NT2/D1 (cell line): Measurements from ENCODE around the gene PIK3R4.

Experiments used
- DNase-seq: peaks from one replicate; pipeline ENCODE4 v3.0.0-alpha.2; 2011; ENCODE audit warnings: low read depth, low spot score
- H3K27me3 ChIP-seq: 2 replicates; pipeline ENCODE4 v1.6.0; 2011; ENCODE audit warnings: mild to moderate bottlenecking; ENCODE audit not compliant: insufficient read length, insufficient read depth
- H3K36me3 ChIP-seq: 2 replicates; pipeline ENCODE4 v1.6.1; 2011; ENCODE audit warnings: mild to moderate bottlenecking, low read length, mixed read lengths; ENCODE audit not compliant: insufficient read depth, insufficient read length
- H3K4me1 ChIP-seq: 2 replicates; pipeline ENCODE4 v1.5.1; 2011; ENCODE audit not compliant: insufficient read depth, insufficient read length
- H3K4me3 ChIP-seq: 2 replicates; pipeline ENCODE4 v1.5.1; 2011; ENCODE audit warnings: low read depth; ENCODE audit not compliant: insufficient read length
- H3K9ac ChIP-seq: 2 replicates; pipeline ENCODE4 v1.6.0; 2011; ENCODE audit warnings: low read depth; ENCODE audit not compliant: insufficient read length
- H3K9me3 ChIP-seq: 2 replicates; pipeline ENCODE4 v1.5.1; 2011; ENCODE audit warnings: mild to moderate bottlenecking, low read length; ENCODE audit not compliant: insufficient read depth
- SUZ12 ChIP-seq: IDR thresholded peaks from 2 replicates; pipeline ENCODE4 v1.6.1; 2011; ENCODE audit not compliant: insufficient read length, insufficient read depth; ENCODE audit errors: extremely low read depth
- YY1 ChIP-seq: IDR thresholded peaks from 2 replicates; pipeline ENCODE4 v1.6.1; 2011; ENCODE audit not compliant: insufficient read length, insufficient read depth
- ZNF274 ChIP-seq: IDR thresholded peaks from 2 replicates; pipeline ENCODE4 v1.6.1; 2011; ENCODE audit warnings: mild to moderate bottlenecking, low read depth, low read length

PIK3R4 gene

DNA sequence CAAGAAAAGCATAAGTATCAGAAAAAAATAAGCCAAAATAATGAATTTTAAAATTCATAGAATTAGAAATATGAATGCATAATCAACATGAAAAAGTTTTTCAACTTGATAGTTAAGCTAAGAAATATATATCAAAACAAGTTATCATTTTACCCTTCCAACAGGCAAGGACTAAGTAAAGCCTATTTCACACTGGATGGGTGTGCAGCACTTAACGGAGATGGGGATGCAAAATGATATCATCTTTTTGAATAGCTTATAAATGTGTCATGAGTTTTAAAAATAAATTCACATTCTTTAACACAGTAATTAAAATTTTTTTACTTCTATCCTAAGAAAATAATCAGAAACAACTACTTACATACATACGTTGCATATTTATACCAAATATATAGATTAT is 20.9 kb downstream of the PIK3R4 start:
- Histone ChIP-seq H3K4me1 (no peaks in the 10 kb centered on the region), H3K36me3 (peaks cover 57% of the 10 kb centered on the region), H3K9ac (no peak overlapping the region), H3K27me3 (no peaks in the 10 kb centered on the region), H3K9me3 (no peaks in the 10 kb centered on the region), H3K4me3 (no peak overlapping the region)
- DNase-seq = no peak
- TF ChIP-seq SUZ12 (no peak), ZNF274 (no peak), YY1 (no peak)

DNA sequence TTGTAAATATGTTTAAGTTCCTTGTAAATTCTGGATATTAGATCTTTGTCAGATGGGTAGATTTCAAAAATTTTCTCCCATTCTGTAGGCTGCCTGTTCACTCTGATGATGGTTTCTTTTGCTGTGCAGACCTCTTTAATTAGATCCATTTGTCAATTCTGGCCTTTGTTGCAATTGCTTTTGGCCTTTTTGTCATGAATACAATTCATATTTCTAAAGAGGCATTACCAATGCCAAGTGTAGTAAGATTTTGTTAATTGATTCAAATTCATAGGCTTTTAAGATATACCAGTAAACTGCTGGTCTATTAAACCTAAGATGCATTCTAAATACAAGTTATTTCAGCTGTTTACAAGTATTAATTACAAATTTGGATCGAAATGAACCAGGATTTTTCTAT is 31.0 kb downstream of the PIK3R4 start:
- Histone ChIP-seq H3K27me3 (no peaks in the 10 kb centered on the region), H3K36me3 (peaks cover 63% of the 10 kb centered on the region), H3K9me3 (no peaks in the 10 kb centered on the region), H3K4me1 (no peaks in the 10 kb centered on the region), H3K9ac (no peak overlapping the region), H3K4me3 (no peak overlapping the region)
- TF ChIP-seq ZNF274 = no peak
- TF ChIP-seq SUZ12 = no peak
- no peak for TF ChIP-seq YY1
- no peak for DNase-seq

DNA sequence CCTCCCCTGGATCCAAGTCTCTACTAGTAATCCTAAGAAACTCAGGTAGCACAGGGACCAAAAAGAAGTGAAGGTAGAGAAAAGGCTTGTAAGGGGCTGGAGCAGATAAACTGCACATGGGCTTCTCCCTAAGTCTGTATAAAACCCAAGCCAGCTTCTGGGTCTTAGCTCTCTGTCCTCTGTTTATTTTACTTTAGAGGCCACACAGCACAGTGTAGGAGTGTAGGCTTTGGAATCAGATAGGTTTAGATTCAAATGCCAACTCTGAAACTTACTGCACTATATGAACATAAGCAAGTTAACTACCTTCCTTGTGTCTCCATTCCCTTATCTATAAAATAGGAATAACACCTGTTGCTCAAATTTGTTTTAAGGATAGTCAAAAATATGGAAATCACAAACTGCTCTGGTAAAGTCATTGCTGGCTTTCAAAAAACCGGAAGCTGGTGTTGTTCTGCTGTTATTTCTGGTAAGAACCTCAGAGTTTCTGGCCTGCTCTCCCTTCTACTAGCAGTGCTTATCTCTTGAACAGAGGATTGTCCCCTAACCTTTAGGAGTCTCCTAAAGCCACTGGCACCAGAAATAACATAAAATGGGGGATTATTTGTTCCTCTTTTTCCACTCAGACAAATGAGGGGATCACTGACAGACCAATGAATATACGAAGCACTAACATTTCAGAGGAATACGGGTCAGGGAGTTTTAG is 33.8 kb downstream of the PIK3R4 start:
- H3K4me3 ChIP-seq = no peak overlapping the region
- H3K36me3 ChIP-seq = peaks cover 64% of the 10 kb centered on the region
- H3K27me3 ChIP-seq = no peaks in the 10 kb centered on the region
- H3K9ac ChIP-seq = no peak overlapping the region
- TF ChIP-seq YY1 = no peak
- TF ChIP-seq ZNF274 = no peak
- no peak for TF ChIP-seq SUZ12
- no peaks in the 10 kb centered on the region for H3K4me1 ChIP-seq
- no peak for DNase-seq
- H3K9me3 ChIP-seq = no peaks in the 10 kb centered on the region

DNA sequence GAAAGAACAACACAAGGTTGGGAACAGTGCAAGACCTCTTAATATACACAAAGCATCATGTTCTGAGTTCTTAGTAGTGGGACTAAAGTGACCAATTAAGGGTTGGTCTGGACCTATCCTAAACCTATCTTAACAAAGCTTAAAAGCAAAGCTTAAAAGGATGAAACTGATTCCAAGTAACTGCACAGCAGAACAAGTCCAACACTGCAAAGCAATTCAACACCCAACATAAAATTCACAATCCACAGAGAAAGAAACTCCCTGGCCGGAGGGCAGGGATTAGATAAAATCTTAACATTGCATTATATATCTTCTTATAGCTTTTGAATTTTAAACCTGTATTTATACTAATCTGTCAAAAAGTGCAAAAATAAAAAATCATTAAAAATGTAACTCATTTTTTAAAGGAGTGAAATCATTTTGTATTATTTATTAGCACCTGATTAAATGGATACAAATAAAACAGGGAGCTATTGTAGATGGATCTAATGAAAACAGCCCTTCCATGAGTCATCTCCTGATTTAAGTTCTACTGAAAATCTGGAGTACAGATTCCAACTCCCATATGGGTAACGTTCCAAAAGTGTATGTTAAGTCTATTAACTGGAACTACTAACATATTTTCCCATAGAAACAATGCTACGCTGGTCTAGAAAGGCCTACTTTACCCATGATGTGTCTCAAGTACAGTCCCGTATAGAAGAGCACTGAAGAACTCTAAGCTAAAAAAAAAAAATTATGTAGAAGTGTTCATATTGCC is 34.9 kb downstream of the PIK3R4 start:
- Histone ChIP-seq H3K9me3 (no peaks in the 10 kb centered on the region), H3K4me1 (no peaks in the 10 kb centered on the region), H3K9ac (no peak overlapping the region), H3K27me3 (no peaks in the 10 kb centered on the region), H3K36me3 (peaks cover 65% of the 10 kb centered on the region), H3K4me3 (no peak overlapping the region)
- no peak for DNase-seq
- TF ChIP-seq YY1 = no peak
- TF ChIP-seq ZNF274 = no peak
- TF ChIP-seq SUZ12 = no peak

DNA sequence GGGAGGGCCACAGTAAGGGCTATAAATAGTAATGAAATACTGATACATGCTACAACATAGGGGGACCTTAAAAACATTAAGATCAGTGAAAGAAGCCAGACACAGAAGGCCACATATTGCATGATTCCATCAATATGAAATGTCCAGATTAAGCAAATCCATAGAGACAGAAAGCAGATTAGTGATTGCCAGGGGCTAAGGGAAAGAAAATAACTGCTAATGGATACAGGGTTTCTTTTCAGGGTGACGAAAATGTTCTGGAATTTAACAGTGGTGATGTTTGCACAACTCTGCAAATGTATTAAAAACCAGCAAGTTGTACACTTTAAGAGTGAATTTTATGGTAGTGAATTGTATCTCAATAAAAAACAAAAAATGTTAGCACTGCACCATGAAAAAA is 37.0 kb downstream of the PIK3R4 start:
- no peak for DNase-seq
- Histone ChIP-seq H3K4me3 (no peak overlapping the region), H3K36me3 (peaks cover 68% of the 10 kb centered on the region), H3K9me3 (no peaks in the 10 kb centered on the region), H3K4me1 (no peaks in the 10 kb centered on the region), H3K9ac (no peak overlapping the region), H3K27me3 (no peaks in the 10 kb centered on the region)
- TF ChIP-seq ZNF274 = no peak
- no peak for TF ChIP-seq SUZ12
- TF ChIP-seq YY1 = no peak

DNA sequence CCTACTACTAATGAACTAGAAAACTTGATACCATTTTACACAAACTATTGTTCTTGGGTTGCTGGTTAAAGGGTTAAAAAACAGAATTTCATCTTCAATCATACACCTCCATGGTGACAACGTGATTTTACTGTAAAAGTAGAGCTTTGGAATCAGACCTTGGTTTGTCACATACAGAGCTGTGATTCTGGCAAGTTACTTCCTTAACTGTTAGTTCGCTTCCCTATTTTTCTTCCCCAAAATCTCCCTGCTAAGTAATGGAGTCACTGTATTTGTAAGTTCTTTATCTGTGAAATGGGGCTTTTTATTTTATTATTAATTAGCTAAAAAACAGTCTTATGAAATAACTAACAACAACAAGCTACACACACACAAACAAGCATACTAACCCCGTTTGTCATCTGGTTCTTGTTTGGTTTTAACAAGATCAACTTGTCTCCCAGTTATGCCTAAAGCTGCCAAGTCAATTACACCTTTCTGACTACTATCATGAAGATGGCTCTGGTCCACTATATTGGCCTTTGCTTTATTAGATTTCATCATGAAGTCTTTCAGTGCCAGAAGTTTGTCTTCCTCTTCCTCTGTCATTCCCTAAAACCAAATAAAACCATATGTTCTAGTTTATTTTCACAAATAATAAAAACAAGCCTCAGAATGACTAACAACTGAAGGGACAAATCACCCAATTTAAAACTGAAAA is 38.6 kb downstream of the PIK3R4 start:
- Histone ChIP-seq H3K4me1 (no peaks in the 10 kb centered on the region), H3K27me3 (no peaks in the 10 kb centered on the region), H3K36me3 (peaks cover 73% of the 10 kb centered on the region), H3K9ac (no peak overlapping the region), H3K9me3 (no peaks in the 10 kb centered on the region), H3K4me3 (no peak overlapping the region)
- TF ChIP-seq ZNF274 = no peak
- no peak for TF ChIP-seq SUZ12
- TF ChIP-seq YY1 = no peak
- DNase-seq = no peak

DNA sequence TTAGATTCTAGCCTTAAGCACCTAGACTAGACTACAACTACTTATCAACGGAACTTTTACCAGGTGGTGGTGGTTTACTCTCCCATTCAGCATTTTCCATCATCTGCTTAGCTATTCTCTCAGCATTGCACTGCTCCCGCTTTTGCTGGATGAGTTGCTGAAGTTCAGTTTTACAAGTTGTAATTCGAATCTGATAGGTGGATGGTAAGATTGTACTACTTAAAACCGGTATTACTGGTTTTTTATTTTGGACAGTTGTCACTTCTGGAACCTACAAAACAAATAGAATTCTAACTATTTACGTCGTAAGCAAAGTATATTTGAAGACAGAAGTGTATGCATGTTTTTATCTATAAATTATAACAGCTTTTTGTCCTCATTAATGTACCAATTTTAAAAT is 41.1 kb downstream of the PIK3R4 start:
- Histone ChIP-seq H3K36me3 (peaks cover 92% of the 10 kb centered on the region), H3K27me3 (no peaks in the 10 kb centered on the region), H3K9ac (no peak overlapping the region), H3K9me3 (no peaks in the 10 kb centered on the region), H3K4me3 (no peak overlapping the region), H3K4me1 (no peaks in the 10 kb centered on the region)
- no peak for DNase-seq
- no peak for TF ChIP-seq SUZ12
- no peak for TF ChIP-seq YY1
- TF ChIP-seq ZNF274 = no peak
